ENCODE results near the gene APOBEC3H. TPM values are rescaled to one million over a fixed set of nuclear protein-coding genes. Genes with fewer than 3 reads are reported as not detected.

APOBEC3H gene
- total RNA-seq, 1 experiment from 2014 or later = 1.8 TPM

DNA sequence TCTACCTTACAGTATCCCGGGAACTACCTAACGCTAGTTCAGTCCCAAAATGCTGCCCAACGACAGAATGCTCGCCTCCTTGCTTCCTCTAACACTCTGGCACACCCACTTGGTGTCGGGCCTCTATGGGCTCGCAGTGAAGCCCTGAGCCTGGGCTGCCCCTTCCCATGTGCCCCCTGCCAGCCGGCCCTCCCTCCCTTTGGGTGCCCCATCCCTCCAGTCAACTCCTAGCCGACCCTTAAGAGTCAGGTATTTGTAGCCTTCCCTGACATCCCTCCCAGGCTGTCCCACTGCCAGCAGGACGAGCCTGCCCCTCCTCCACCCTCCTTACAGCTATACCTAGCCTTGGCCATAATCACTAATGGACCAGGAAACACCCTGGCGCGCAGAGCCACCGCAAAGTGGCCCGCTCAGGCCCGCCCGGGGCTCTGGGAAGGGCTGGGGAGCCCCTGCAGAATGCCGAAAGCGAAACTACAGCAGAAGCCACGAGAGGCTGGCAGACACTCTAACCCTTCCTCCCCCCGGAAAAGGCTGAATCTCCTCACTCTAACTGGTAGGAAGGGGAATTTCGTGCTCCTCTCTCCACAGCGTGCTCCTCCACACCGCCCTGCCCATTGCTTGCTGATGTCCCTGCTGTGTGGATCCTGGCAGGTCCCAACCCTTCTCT lies 47.2 kb downstream of the APOBEC3H start:
- no peaks in the 10 kb centered on the region for H4K20me1 ChIP-seq (ENCODE audit: insufficient read depth)
- ChIA-PET RAD21 (ENCODE audit: low non-redundant PET in 1 of 2, low total read pairs in 2 of 2, uncharacterized antibody in 2 of 2, unreplicated experiment in 2 of 2) (no interaction called here), POLR2A (no interaction called here), CTCF (no interaction called here)
- no peaks in the 10 kb centered on the region for H3K27me3 ChIP-seq (ENCODE audit: insufficient read depth, low read length)
- no peak overlapping the region for H3K9ac ChIP-seq (ENCODE audit: low read length)
- H3K79me2 ChIP-seq (ENCODE audit: insufficient read depth, low read length) = no peaks in the 10 kb centered on the region
- no peak for ATAC-seq
- no peak overlapping the region; the same call in 1 of the 2 replicates for H3K27ac ChIP-seq (ENCODE audit: low read depth, low read length)
- no peak overlapping the region for H2AFZ ChIP-seq (ENCODE audit: low read depth, low read length, poor library complexity, severe bottlenecking)
- no peaks in the 10 kb centered on the region for H3K36me3 ChIP-seq (ENCODE audit: control insufficient read depth in 1 of 2, insufficient read depth in 2 of 2, low read length in 2 of 2)
- no peak overlapping the region for H3K4me3 ChIP-seq (replicated peaks in 1 of 2; ENCODE audit: low read depth in 1 of 2, low read length in 2 of 2)
- H3K9me3 ChIP-seq (ENCODE audit: control insufficient read depth in 1 of 2, insufficient read depth in 1 of 2, low read depth in 1 of 2, low read length in 2 of 2) = no peaks in the 10 kb centered on the region
- TF ChIP-seq ZNF274 (IDR thresholded peaks at IDR 0.05; ENCODE audit: low read depth, low read length) (no peak), POLR2A (IDR thresholded peaks at IDR 0.05; ENCODE audit: borderline replicate concordance, extremely low read depth, insufficient read depth, insufficient read length) (no peak), CEBPB (IDR thresholded peaks at IDR 0.05; ENCODE audit: low read depth) (no peak), TCF7L2 (IDR thresholded peaks at IDR 0.05; ENCODE audit: borderline replicate concordance, extremely low read depth, insufficient read depth, insufficient read length) (no peak), RAD21 (IDR thresholded peaks at IDR 0.05; ENCODE audit: low read depth) (no peak), POLR2AphosphoS5 (IDR thresholded peaks at IDR 0.05; ENCODE audit: low read depth, low read length) (no peak), EZH2phosphoT487 (IDR thresholded peaks at IDR 0.05; ENCODE audit: borderline replicate concordance) (no peak), JUND (IDR thresholded peaks at IDR 0.05) (no peak)
- TF ChIP-seq, protein P1, sequence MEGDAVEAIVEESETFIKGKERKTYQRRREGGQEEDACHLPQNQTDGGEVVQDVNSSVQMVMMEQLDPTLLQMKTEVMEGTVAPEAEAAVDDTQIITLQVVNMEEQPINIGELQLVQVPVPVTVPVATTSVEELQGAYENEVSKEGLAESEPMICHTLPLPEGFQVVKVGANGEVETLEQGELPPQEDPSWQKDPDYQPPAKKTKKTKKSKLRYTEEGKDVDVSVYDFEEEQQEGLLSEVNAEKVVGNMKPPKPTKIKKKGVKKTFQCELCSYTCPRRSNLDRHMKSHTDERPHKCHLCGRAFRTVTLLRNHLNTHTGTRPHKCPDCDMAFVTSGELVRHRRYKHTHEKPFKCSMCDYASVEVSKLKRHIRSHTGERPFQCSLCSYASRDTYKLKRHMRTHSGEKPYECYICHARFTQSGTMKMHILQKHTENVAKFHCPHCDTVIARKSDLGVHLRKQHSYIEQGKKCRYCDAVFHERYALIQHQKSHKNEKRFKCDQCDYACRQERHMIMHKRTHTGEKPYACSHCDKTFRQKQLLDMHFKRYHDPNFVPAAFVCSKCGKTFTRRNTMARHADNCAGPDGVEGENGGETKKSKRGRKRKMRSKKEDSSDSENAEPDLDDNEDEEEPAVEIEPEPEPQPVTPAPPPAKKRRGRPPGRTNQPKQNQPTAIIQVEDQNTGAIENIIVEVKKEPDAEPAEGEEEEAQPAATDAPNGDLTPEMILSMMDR (IDR thresholded peaks at IDR 0.05 in 2 of 3, conservative IDR thresholded peaks at IDR 0.05 in 1 of 3; ENCODE audit: borderline replicate concordance in 1 of 3, insufficient read depth in 1 of 3, low read depth in 2 of 3, low read length in 2 of 3) = no peak
- TF ChIP-seq, protein P2, sequence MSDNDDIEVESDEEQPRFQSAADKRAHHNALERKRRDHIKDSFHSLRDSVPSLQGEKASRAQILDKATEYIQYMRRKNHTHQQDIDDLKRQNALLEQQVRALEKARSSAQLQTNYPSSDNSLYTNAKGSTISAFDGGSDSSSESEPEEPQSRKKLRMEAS (IDR thresholded peaks at IDR 0.05) = no peak
- TF ChIP-seq, protein P3, sequence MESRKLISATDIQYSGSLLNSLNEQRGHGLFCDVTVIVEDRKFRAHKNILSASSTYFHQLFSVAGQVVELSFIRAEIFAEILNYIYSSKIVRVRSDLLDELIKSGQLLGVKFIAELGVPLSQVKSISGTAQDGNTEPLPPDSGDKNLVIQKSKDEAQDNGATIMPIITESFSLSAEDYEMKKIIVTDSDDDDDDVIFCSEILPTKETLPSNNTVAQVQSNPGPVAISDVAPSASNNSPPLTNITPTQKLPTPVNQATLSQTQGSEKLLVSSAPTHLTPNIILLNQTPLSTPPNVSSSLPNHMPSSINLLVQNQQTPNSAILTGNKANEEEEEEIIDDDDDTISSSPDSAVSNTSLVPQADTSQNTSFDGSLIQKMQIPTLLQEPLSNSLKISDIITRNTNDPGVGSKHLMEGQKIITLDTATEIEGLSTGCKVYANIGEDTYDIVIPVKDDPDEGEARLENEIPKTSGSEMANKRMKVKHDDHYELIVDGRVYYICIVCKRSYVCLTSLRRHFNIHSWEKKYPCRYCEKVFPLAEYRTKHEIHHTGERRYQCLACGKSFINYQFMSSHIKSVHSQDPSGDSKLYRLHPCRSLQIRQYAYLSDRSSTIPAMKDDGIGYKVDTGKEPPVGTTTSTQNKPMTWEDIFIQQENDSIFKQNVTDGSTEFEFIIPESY (IDR thresholded peaks at IDR 0.05; ENCODE audit: extremely low read depth, insufficient replicate concordance, low read length) = no peak
- intact Hi-C loops (cut with micrococcal nuclease) = no loop called here
- peak overlapping the region; percentile 92 for H3K4me2 ChIP-seq (ENCODE audit: low read length)
- H3K4me1 ChIP-seq (ENCODE audit: control insufficient read depth in 1 of 2, insufficient read depth in 2 of 2, low read length in 2 of 2) = peaks cover 5 to 19% of the 10 kb centered on the region in 2 experiments; a peak in 3 of 4 replicates
- no peaks in the 10 kb centered on the region for H3K9me2 ChIP-seq (ENCODE audit: insufficient read depth)
- DNase-seq (ENCODE audit: low read depth, low spot score) = no peak
- BruUV-seq (replicated peaks) = no TSS peak

Data from HCT116 (cell line).